Pons (tissue), 1 donor: ENCODE results near the gene SYAP1.
"Not testable (repeated sequence)": the region's sequence is repeated elsewhere in the genome, so short reads cannot be mapped to it uniquely, and the experiment has no call there.

Source experiments
- DNase-seq: peaks from one replicate; pipeline ENCODE4 v3.0.0-alpha.2; 2016; ENCODE audit warnings: low spot score

Gene SYAP1

GRCh38 chrX:16779815-16780214 lies 60.4 kb downstream of the SYAP1 start:
- DNase-seq, result not testable (repeated sequence)

- no peak for DNase-seq
Observed at GRCh38 chrX:16783452-16783851, 64.0 kb downstream of the SYAP1 start.

GRCh38 chrX:16784440-16784839 lies 65.0 kb downstream of the SYAP1 start:
- not testable (repeated sequence) for DNase-seq

GRCh38 chrX:16785247-16786138 lies 66.1 kb downstream of the SYAP1 start:
- DNase-seq, result no peak

GRCh38 chrX:16786139-16786790 lies 66.9 kb downstream of the SYAP1 start, which contains the start of gene TXLNG:
Gene TXLNG (plus strand): TSS chrX:16786466. CDS start chrX:16786488, 22 bp downstream.
- peak; percentile 98 for DNase-seq

GRCh38 chrX:16786791-16787735 lies 67.7 kb downstream of the SYAP1 start:
- DNase-seq, result no peak

GRCh38 chrX:16788477-16788876 lies 69.1 kb downstream of the SYAP1 start:
- DNase-seq, result no peak

GRCh38 chrX:16796298-16796697 lies 76.9 kb downstream of the SYAP1 start:
- no peak for DNase-seq

GRCh38 chrX:16797358-16797757 lies 77.9 kb downstream of the SYAP1 start:
- peak; percentile 14 for DNase-seq

- DNase-seq, result no peak
Observed at GRCh38 chrX:16797841-16798240, 78.4 kb downstream of the SYAP1 start.

GRCh38 chrX:16804923-16805464 lies 85.6 kb downstream of the SYAP1 start:
- no peak for DNase-seq

GRCh38 chrX:16807548-16807947 lies 88.1 kb downstream of the SYAP1 start:
- DNase-seq, result no peak

- no peak for DNase-seq
Observed at GRCh38 chrX:16807976-16808542, 88.6 kb downstream of the SYAP1 start.

GRCh38 chrX:16814597-16814996 lies 95.2 kb downstream of the SYAP1 start:
- DNase-seq, result no peak
